SK-N-SH treated with all-trans-retinoic acid at 6 μM for 48 hours (cell line): ENCODE results near the gene AFDN.

ENCODE experiments used
- ATAC-seq: fragments of 200-7000 bp; cut with Tn5 transposase; 3 replicates; pipeline ENCODE4 v1.9.1; 2020; ENCODE audit warnings: mild to moderate bottlenecking, moderate library complexity
- ARNTL ChIP-seq: fragments of 450-650 bp; formaldehyde crosslinking; IDR thresholded peaks from 2 replicates; pipeline ENCODE4 v1.5.0; 2020; ENCODE audit warnings: low read depth, mild to moderate bottlenecking, moderate library complexity, borderline replicate concordance
- BACH2 ChIP-seq: fragments of 250-450 bp; sonication (Bioruptor Pico); IDR thresholded peaks from 2 replicates; pipeline ENCODE4 v1.9.0; 2021; ENCODE audit warnings: mild to moderate bottlenecking, borderline replicate concordance
- CREB5 ChIP-seq: fragments of 250-450 bp; sonication (Bioruptor Pico); IDR thresholded peaks from 2 replicates; pipeline ENCODE4 v1.5.1; 2020; ENCODE audit warnings: low read depth, mild to moderate bottlenecking, moderate library complexity
- CSDC2 ChIP-seq: fragments of 250-450 bp; sonication (Bioruptor Pico); IDR thresholded peaks from 2 replicates; pipeline ENCODE4 v1.5.0; 2020; ENCODE audit warnings: mild to moderate bottlenecking, moderate library complexity
- CSRNP3 ChIP-seq: fragments of 250-450 bp; sonication (Bioruptor Pico); IDR thresholded peaks from 2 replicates; pipeline ENCODE4 v1.5.1; 2021; ENCODE audit warnings: mild to moderate bottlenecking, moderate library complexity
- ESRRG ChIP-seq: fragments of 250-450 bp; sonication (Bioruptor Pico); IDR thresholded peaks from 2 replicates; pipeline ENCODE4 v1.6.1; 2021; ENCODE audit warnings: mild to moderate bottlenecking
- GLIS3 ChIP-seq: fragments of 250-450 bp; sonication (Bioruptor Pico); IDR thresholded peaks from 2 replicates; pipeline ENCODE4 v1.5.0; 2020; ENCODE audit warnings: mild to moderate bottlenecking, moderate library complexity
- ISL1 ChIP-seq: fragments of 250-450 bp; sonication (Bioruptor Pico); IDR thresholded peaks from 2 replicates; pipeline ENCODE4 v2.1.2; 2022; ENCODE audit warnings: mild to moderate bottlenecking, moderate library complexity
- OSR1 ChIP-seq: fragments of 250-450 bp; sonication (Bioruptor Pico); IDR thresholded peaks from 2 replicates; pipeline ENCODE4 v1.8.0; 2022; ENCODE audit warnings: moderate library complexity, mild to moderate bottlenecking, inconsistent platforms
- PATZ1 ChIP-seq: fragments of 250-450 bp; sonication (Bioruptor Pico); IDR thresholded peaks from 2 replicates; pipeline ENCODE4 v1.8.0; 2020; ENCODE audit warnings: mild to moderate bottlenecking, moderate library complexity, borderline replicate concordance
- POU6F1 ChIP-seq: fragments of 250-450 bp; sonication (Bioruptor Pico); IDR thresholded peaks from 2 replicates; pipeline ENCODE4 v1.8.0; 2021; ENCODE audit warnings: low read depth, mild to moderate bottlenecking, moderate library complexity, borderline replicate concordance
- PPARA ChIP-seq: fragments of 250-450 bp; sonication (Bioruptor Pico); IDR thresholded peaks from 2 replicates; pipeline ENCODE4 v1.5.0; 2020; ENCODE audit warnings: mild to moderate bottlenecking, borderline replicate concordance
- SNAI2 ChIP-seq: fragments of 250-450 bp; sonication (Bioruptor Pico); IDR thresholded peaks from 2 replicates; pipeline ENCODE4 v1.5.0; 2020; ENCODE audit warnings: mild to moderate bottlenecking, moderate library complexity
- TCF4 ChIP-seq: fragments of 250-450 bp; sonication (Bioruptor Pico); IDR thresholded peaks from 2 replicates; pipeline ENCODE4 v1.8.0; 2021; ENCODE audit warnings: mild to moderate bottlenecking, moderate library complexity, borderline replicate concordance
- TOX ChIP-seq: fragments of 250-450 bp; sonication (Bioruptor Pico); IDR thresholded peaks from 2 replicates; pipeline ENCODE4 v1.8.0; 2021; ENCODE audit warnings: mild to moderate bottlenecking, moderate library complexity, borderline replicate concordance
- TSHZ2 ChIP-seq: fragments of 250-450 bp; sonication (Bioruptor Pico); IDR thresholded peaks from 2 replicates; pipeline ENCODE4 v1.5.0; 2020; ENCODE audit warnings: mild to moderate bottlenecking, moderate library complexity
- ZC3H10 ChIP-seq: fragments of 250-450 bp; sonication (Bioruptor Pico); IDR thresholded peaks from 2 replicates; pipeline ENCODE4 v1.5.1; 2021; ENCODE audit warnings: mild to moderate bottlenecking, moderate library complexity
- ZFP3 ChIP-seq: fragments of 250-450 bp; sonication (Bioruptor Pico); IDR thresholded peaks from 2 replicates; pipeline ENCODE4 v1.5.0; 2020; ENCODE audit warnings: mild to moderate bottlenecking, moderate library complexity
- ZFP30 ChIP-seq: fragments of 450-650 bp; formaldehyde crosslinking; IDR thresholded peaks from 2 replicates; pipeline ENCODE4 v1.5.0; 2022; ENCODE audit warnings: mild to moderate bottlenecking, moderate library complexity
- ZNF565 ChIP-seq: fragments of 450-650 bp; formaldehyde crosslinking; conservative IDR thresholded peaks from 2 replicates; pipeline ENCODE4 v1.5.0; 2020; ENCODE audit warnings: low read depth, mild to moderate bottlenecking, moderate library complexity
- ZNF70 ChIP-seq: fragments of 450-650 bp; formaldehyde crosslinking; IDR thresholded peaks from 2 replicates; pipeline ENCODE4 v1.5.0; 2020; ENCODE audit warnings: mild to moderate bottlenecking, moderate library complexity
- ZNF8 ChIP-seq: fragments of 450-650 bp; formaldehyde crosslinking; IDR thresholded peaks from 2 replicates; pipeline ENCODE4 v1.5.0; 2020; ENCODE audit warnings: mild to moderate bottlenecking, moderate library complexity

AFDN gene

GRCh38 chr6:167860550-167861226 lies 34.0 kb downstream of the AFDN start:
- TF ChIP-seq ZNF8 (CRISPR knock-in tag) (no peak), TOX (no peak), GLIS3 (CRISPR knock-in tag) (no peak), ZNF70 (CRISPR knock-in tag) (no peak)
- no peak for ATAC-seq

GRCh38 chr6:167861424-167861823 lies 34.7 kb downstream of the AFDN start:
- TF ChIP-seq TCF4 (CRISPR knock-in tag), result no peak
- no peak for TF ChIP-seq OSR1
- TF ChIP-seq ISL1 (CRISPR knock-in tag), result no peak
- no peak for TF ChIP-seq ZFP30 (CRISPR knock-in tag)
- no peak for TF ChIP-seq ZFP3
- no peak for TF ChIP-seq CSDC2 (CRISPR knock-in tag)
- TF ChIP-seq ZNF8 (CRISPR knock-in tag), result no peak
- no peak for TF ChIP-seq ESRRG (CRISPR knock-in tag)
- no peak for TF ChIP-seq CSRNP3 (CRISPR knock-in tag)
- no peak for TF ChIP-seq PPARA (CRISPR knock-in tag)
- no peak for TF ChIP-seq GLIS3 (CRISPR knock-in tag)
- TF ChIP-seq PATZ1 (CRISPR knock-in tag), result no peak
- TF ChIP-seq SNAI2 (CRISPR knock-in tag), result no peak

GRCh38 chr6:167863897-167864296 lies 37.2 kb downstream of the AFDN start:
- no peak for TF ChIP-seq BACH2 (CRISPR knock-in tag)
- no peak for TF ChIP-seq ZNF565
- no peak for TF ChIP-seq ESRRG (CRISPR knock-in tag)
- no peak for TF ChIP-seq SNAI2 (CRISPR knock-in tag)
- no peak for TF ChIP-seq CSDC2 (CRISPR knock-in tag)
- TF ChIP-seq ZFP30 (CRISPR knock-in tag), result no peak
- TF ChIP-seq PPARA (CRISPR knock-in tag), result no peak
- no peak for TF ChIP-seq POU6F1
- no peak for TF ChIP-seq ZC3H10
- no peak for TF ChIP-seq ZNF70 (CRISPR knock-in tag)
- no peak for TF ChIP-seq GLIS3 (CRISPR knock-in tag)
- no peak for TF ChIP-seq ARNTL (CRISPR knock-in tag)
- TF ChIP-seq OSR1, result no peak
- no peak for TF ChIP-seq ISL1 (CRISPR knock-in tag)
- no peak for TF ChIP-seq CSRNP3 (CRISPR knock-in tag)
- no peak for TF ChIP-seq CREB5 (CRISPR knock-in tag)
- TF ChIP-seq TSHZ2 (CRISPR knock-in tag), result no peak
- ATAC-seq, result no peak

More at GRCh38 chr6:167861424-167861823, 34.7 kb downstream of the AFDN start:
- no peak for ATAC-seq
